Smooth muscle cell of the brain vasculature (primary cell): ENCODE results near the gene USF2.
"Not testable (repeated sequence)": the region's sequence is repeated elsewhere in the genome, so short reads cannot be mapped to it uniquely, and the experiment has no call there.

Source experiments
- DNase-seq: peaks from one replicate; pipeline ENCODE4 v3.0.0-alpha.2; 2012; ENCODE audit warnings: low read depth, low spot score

USF2 gene

DNA sequence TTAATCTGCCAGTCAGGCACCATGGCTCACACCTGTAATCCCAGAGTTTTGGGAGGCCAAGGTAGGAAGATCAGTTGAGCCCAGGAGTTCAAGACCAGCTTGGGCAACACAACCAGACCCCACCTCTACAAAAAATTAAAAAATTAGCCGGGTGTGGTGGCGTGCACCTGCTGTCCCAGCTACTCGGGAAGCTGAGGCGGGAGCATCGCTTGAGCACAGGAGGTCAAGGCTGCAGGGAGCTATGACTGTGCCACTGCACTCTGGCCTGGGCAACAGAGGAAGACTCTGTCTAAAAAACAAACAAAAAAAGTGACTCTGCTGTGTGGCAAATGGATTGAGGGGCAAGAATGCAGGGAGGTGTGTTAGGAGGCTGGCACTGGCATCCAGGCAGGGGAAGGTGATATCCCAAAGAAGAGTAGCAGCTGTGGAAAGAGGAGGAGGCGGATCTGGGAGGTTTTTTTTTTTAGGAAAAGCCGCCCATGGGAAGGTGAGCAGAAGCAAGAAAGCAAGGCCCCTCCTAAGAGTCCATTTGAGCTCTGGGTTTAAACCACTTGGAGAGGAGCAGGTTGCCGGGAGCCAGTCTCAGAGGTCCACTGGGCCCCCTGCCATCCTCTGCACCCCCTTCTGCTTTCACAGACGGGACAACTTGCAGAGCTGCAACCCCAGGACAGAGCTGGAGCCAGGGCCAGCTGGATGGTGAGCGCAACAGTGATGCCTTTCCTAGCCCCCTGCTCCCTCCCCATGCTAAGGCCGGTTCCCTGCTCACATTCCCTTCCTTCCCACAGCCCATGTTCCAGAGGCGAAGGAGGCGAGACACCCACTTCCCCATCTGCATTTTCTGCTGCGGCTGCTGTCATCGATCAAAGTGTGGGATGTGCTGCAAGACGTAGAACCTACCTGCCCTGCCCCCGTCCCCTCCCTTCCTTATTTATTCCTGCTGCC lies 15.7 kb downstream of the USF2 start:
- no peak for DNase-seq

DNA sequence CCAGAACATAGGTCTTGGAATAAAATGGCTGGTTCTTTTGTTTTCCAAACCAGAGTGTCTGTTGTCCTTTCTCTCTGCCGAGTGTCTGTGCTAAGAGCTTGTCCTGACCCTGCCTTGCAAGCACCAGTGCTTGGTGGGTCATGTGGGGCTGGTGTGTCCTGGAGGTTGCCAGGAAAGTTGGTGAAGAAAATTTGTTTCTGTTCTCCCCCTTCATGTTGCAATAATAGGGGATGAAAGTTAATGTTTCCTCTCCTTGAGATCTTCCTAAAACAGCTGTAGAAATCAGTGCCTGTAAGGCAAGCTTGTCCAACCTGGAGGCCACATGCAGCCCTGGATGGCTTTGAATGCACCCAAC lies 16.3 kb downstream of the USF2 start:
- no peak for DNase-seq

DNA sequence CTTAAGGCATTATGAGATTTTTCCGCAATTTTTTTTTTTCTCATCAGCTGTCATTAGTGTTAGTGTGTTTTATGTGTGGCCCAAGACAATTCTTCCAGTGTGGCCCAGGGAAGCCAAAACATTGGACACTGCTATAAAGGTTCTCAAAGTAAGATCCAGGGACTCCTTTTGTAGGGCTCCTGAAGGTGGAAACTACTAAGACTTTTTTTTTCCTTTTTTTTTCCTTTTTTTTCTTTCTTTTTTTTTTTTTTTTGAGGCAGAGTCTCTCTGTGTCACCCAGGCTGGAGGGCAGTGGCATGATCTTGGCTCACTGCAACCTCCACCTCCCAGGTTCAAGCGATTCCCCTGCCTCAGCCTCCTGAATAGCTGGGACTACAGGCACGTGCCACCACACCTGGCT lies 16.7 kb downstream of the USF2 start:
- DNase-seq = not testable (repeated sequence)

DNA sequence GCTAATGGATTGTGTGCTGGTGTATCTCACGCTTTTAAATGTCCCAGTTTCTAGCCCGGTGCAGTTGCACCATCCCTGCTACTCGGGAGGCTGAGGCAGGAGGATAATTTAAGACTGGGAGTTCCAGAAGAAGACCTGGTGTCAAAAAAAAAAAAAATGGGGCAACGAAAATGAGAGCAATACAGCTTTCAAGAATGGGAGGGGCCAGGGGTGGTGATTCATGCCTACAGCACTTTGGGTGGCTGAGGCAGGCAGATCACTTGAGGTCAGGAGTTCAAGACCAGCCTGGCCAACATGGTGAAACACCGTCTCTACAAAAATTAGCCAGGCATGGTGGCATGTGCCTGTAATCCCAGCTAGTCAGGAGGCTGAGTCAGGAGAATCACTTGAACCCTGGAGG lies 17.3 kb downstream of the USF2 start:
- not testable (repeated sequence) for DNase-seq

DNA sequence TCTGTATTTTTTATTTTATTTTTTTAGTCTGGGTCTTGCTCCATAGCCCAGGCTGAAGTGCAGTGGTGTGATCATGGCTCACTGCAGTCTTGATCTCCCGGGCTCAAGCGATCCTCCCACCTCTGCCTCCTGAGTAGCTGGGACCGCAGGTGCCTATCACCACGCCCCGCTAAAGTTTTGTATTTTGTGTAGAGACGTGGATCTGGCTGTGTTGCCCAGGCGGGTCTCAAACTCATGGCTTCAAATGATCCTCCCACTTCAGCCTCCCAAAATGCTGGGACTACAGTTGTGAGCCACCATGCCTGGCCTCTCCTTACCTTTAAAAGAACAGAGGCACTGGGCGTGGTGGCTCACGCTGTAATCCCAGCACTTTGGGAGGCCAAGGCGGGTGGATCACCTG lies 19.0 kb downstream of the USF2 start:
- no peak for DNase-seq

DNA sequence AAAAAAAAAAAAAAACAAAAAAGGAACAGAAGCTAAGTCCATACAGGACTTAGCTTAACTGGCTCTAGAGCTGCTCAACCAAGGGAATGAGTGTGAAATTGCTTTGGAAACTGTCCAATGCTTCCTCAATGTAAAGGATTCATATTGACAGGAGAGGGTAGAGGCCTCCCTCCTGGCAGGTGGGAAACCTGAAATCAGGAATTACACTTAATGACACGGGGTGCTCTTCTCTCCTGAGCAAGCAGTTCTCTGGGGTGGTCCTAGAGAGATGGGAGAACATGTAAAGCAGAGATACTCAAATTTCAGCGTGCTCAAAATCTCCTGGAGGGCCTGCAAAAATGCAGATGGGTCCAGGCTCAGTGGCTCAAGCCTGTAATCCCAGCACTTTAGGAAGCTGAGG lies 19.6 kb downstream of the USF2 start:
- no peak for DNase-seq

DNA sequence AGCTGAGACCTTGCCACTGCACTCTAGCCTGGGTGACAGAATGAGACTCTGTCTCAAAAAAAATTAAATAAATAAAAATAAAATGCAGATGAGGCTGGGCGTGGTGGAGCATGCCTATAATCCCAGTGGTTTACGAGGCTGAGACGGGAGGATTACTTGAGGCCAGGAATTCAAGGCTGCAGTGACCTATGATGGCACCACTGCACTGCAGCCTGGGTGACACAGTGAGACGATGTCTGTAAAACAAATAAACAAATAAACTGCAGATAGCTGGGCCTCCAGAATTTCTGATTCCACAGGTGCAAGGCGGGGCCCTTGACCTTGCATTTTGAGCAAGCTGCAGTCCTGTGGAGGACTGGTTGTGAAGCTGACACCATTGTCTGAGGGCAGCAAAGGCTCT lies 20.1 kb downstream of the USF2 start:
- no peak for DNase-seq

DNA sequence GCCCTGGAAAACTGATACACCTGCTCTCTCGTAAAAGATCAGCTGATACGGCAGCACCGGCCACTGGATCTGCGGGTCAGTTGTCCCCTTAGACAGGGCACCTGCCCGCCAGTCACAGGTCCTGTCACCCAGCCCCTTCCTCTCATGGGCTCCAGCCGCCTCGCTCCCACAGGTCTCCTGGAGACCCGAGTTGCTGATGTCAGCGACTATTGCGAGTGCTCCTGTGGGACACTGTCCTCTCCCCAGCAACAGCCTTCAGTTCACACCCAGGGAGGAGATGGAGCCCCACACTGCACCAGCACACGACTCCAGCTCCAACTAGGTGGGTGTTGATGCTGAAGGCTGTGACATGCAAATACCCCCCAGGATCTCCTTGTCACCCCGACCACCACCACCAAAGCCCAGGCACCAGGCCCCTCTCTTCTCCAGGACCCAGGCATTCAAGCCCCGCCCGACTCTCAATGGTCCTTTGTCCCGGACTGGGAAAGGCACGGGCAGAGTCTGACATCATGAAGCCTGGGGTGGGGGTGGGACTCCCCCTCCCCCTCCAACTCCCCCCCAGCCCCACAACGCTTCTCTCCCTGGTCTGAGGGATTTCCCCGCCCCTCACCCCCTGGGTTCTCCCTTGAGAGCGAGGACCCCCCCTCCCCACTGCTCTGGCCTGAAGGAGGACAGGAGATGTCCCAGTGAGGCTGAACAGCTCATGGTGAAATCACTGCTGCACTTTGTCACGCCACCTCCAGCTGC lies 21.8 kb downstream of the USF2 start:
- DNase-seq = no peak

DNA sequence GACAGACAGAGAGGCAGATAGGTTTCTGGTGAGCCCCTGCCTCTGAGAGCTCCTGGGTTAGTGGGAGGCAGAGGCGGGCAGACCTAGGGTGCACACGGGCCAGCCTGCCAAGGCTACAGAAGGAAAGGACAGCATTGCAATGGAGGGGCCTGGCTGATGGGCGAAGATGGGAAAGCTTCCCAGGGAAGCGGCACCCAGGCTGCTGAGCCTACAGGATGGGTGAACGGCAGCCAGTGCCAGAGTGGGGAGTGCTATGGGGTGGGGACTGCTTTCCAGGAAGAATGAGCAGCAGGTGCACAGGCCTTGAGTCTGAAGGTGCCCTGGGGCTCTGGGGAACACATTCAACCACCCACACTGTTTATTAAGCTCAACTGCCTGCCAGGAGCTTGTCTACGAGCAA lies 22.5 kb downstream of the USF2 start:
- DNase-seq = no peak

DNA sequence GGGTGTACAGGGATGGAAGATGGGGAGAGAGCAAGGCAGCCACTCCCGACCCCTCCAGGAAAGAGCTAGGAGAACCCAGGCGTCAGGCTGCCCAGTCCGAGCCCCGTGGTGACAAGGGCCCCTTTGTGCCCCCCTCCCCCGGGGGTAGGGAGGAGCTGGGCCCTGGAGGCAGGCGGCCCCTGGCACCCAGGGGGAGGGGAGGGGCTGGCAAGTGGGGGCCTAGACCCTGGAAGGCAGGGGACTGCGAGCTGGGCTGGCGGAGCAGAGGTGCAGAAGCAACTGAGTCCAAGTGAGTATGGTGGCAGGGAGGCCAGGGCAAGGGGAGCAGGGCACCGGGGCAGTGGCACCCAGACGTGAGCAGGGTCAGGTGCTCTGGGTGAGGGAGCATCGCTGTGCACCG lies 23.2 kb downstream of the USF2 start, which contains the start of gene MAG:
TSS of gene MAG (plus strand) at position 246 of the 400 bp plus-strand sequence. CDS start 3,248 bp downstream, outside the sequence.
- no peak for DNase-seq

DNA sequence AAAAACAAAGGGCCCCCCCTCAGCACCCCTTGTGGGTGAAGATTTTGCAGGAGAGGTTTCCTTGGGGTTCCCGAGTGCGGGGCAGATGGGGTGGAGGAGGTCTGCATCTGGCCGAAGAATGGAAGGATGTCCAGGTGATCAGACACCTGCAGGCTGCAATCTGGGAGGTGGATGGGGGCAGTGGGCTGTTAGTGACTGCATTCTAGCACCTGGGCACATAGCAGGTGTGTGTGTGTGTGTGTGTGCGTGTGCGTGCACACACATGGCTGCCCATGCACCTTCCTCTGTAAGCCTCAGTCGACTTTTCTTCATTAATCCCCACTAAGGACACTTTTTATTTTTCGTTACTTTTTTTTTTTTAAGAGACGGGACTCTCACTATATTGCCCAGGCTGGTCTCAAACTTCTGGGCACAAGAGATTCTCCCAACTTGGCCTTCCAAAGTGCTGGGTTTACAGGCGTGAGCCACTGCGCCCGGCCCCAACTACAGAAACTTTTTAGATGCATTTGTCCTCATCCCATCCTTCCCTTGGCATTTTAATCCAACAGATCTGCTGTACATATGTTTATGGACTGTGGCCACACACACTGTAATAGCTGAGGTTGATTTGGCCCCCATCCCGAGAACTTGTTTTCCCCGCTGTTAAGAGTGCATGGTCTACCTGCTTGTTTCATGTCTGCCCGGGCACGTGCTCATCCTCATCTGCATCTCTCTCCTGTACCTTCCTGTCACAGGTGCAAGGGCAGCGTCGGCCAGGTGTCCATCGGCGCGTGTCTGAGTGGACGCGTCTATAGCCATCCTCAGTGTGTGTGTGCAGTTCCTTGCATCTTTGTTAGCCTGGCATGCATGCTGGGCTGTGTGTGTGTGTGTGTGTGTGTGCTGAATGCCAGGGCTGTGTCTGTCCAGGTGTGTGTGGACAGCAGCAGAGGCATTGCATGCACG lies 23.9 kb downstream of the USF2 start:
- DNase-seq = no peak

DNA sequence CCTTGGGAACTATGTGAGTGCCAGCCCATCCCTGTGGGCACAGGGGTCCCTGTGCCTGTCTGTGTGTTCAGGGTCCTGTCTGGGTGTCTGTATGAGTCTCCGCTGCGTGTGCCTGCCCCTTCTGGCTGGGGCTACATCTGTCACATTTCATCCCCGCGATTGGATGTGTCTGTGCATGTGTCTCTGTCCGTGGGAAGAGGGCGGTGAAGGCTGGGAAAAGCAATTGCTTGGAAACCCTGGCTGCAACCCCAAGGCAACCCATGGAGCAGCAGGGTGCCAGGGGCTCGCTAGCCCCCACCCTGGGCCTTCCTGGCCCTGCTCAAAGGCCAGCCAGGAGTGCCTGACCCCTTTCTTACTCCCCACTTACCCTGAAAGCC lies 24.6 kb downstream of the USF2 start:
- no peak for DNase-seq

DNA sequence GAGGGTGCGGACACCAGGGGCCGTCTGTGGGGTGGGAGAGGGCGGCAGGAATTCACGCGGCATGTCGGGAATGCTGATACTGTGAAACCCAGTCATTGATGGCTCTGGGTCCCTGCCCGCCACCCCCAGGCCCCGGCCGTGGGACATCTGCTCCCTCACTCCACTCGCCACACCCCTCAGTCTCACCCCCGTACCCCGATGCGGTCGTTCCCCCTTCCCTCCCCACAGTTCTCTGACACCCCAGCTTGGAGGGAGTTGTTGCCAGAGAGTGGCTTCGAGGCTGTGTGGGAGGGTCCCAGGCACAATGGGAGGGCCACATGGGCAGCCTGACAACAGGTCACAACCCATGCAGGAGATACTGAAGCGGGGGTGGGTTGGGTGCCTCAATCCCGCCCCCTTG lies 25.0 kb downstream of the USF2 start:
- DNase-seq = no peak

DNA sequence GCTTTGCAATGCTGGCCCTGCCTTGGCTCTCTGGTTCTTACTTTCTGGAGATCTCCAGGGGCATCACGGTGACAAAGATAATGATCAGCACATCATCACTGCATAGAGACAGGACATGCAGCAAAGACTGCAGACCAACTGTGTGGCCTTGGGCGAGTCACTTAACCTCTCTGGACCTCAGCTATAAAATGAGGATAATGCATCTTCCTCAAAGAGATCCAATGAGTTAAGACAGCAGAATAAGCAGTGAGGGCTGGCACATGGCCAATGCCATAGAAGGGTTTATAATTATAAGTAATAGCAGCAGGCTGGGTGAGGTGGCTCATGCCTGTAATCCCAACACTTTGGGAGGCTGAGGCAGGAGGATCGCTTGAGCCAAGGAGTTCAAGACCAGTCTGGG lies 25.6 kb downstream of the USF2 start:
- DNase-seq = no peak

DNA sequence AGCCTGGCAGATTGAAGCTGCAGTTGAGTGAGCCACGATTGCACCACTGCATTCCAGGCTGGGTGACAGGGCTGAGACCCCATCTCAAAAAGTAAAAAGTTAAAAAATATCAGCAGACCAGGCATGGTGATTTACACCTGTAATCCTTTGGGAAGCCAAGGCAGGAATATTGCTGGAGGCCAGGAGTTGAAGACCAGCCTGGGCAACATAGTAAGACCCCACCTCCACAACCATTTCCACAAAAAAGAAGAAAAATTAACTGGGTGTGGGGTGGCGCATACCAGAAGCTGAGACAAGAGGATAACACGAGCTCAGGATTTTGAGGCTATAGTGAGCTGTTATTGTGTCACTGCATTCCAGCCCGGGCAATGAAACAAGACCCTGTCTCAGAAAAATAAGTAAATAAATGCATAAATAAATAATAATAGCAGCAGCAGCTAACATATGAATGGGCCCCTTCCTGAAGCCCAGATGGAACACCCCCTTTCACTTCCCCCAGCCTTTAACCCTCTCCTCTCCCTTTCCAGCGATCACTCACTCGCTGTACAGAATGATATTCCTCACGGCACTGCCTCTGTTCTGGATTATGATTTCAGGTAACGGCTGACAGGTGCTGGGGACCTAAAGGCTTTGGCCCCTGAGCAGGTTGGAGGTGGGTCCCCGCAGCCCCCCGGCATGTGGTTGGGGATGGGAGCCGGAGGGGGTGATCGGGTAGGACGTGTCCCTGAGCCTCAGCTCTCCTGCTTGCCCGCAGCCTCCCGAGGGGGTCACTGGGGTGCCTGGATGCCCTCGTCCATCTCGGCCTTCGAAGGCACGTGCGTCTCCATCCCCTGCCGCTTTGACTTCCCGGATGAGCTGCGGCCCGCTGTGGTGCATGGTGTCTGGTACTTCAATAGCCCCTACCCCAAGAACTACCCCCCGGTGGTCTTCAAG lies 26.4 kb downstream of the USF2 start:
- no peak for DNase-seq

DNA sequence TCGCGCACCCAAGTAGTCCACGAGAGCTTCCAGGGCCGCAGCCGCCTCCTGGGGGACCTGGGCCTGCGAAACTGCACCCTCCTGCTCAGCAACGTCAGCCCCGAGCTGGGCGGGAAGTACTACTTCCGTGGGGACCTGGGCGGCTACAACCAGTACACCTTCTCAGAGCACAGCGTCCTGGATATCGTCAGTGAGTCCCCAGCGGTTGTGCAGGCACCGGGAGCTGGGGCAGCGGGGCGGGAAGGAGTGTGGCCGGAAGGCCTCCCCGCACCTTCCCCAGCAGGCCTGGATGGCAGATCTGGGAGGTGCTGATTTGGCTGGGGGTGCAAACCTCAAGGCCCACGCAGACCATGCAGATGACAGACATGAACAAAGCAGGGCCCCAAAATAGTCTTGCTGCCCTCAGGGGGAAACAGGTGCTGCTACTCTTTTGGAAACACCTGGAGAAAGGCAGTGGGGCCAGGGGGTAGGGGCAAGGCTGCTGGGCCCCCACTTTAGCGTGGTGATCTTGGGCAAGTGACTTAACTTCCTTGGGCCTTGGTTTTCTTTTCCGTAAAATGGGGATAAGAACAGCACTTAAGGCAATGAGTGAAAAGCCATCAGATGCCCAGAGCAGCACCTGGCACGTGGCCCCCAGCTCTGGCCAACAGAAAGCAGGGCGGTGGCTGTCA lies 27.2 kb downstream of the USF2 start:
- DNase-seq = no peak

DNA sequence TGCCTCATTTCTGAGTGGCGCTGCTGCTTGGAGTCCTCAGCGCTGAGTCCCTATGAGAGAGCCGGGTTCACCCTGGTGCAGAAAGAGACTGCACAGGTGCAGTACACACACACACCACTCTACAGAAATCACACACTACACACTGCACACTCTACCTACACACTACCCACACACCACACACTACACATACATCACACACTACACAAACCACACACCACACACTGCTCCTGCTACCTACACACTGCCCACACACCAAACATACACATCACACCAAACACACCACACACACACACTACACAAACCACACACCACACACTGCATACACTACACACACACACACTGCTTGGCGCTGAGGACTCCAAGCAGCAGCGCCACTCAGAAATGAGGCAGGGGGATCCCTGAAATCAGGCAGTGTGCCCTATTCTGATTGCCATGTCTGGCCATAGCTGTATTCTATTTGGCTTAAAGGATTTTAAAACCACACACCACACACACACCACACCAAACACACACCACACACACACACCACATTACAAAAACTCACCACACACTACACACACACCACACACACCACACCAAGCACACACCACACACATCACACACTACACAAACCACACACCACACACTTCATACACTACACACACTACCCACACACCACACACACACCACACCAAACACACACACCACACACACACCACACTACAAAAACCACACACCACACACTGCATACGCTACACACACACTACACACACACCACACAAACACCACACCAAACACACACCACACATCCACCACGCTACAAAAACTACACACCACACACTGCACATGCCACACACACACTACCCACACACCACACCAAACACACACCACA lies 28.1 kb downstream of the USF2 start:
- no peak for DNase-seq

DNA sequence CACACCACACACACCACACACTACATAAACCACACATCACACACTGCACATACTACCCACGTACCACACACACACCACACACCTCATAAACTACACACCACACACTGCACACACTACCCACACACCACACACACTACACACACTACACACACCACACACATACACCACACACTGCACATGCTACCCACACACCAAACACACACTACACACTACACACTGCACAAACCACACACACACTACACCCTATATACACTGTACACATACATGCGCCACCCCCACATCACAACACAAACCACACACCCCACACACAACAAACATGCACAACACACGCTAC lies 28.7 kb downstream of the USF2 start:
- DNase-seq = no peak

DNA sequence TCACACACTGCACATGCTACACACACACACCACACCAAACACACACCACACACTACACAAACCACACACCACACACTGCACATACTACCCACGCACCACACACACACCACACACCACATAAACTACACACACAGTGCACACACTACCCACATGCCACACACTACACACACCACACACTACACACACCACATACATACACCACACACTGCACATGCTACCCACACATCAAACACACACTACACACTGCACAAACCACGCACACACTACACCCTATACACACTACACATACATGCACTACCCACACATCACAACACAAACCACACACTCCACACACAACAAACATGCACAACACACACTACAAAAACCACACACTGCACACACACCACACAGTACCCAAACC lies 29.2 kb downstream of the USF2 start:
- no peak for DNase-seq
